PC-3 (cell line): ENCODE results near the gene ARHGAP32. TPM values are rescaled to one million over a fixed set of nuclear protein-coding genes. Genes with fewer than 3 reads are reported as not detected.

ENCODE experiments used
- ATAC-seq: fragments of 200-7000 bp; cut with Tn5 transposase; 2 replicates; pipeline ENCODE4 v1.9.1; 2020; ENCODE audit warnings: mild to moderate bottlenecking, moderate library complexity
- BruUV-seq: library from RNA; stranded (reverse); fragments of 400-500 nt; replicated peaks from 2 replicates; lab custom pipeline; 2021; lab: Mats Ljungman, UMichigan
- CTCF ChIA-PET: fragments of 300-600 bp; sonication (Branson Sonifier 250); formaldehyde crosslinking; loops from one replicate; lab custom pipeline; 2022; ENCODE audit warnings: antibody characterized with exemption; lab: Charles Lee
- POLR2A ChIA-PET: fragments of 300-600 bp; sonication (Branson Sonifier 250); formaldehyde crosslinking; loops from one replicate; lab custom pipeline; 2022; ENCODE audit warnings: antibody characterized with exemption; ENCODE audit not compliant: unreplicated experiment; lab: Charles Lee
- DNase-seq: peaks from one replicate; pipeline ENCODE4 v3.0.0-alpha.2; 2015
- H2AFZ ChIP-seq: fragments of 300-600 bp; sonication (generic); 2 replicates; pipeline ENCODE4 v1.6.0; 2016; ENCODE audit warnings: antibody characterized with exemption, low read length
- H3F3A ChIP-seq: fragments of 300-600 bp; sonication (generic); one replicate; pipeline ENCODE4 v1.6.0; 2017; ENCODE audit warnings: antibody characterized with exemption, low read length, control low read depth, mild to moderate bottlenecking; ENCODE audit not compliant: unreplicated experiment
- H3K27ac ChIP-seq: fragments of 300-600 bp; sonication (generic); 2 replicates; pipeline ENCODE4 v1.5.1; 2016; ENCODE audit warnings: mild to moderate bottlenecking, low read length
- H3K27me3 ChIP-seq: fragments of 300-600 bp; sonication (generic); 2 replicates; pipeline ENCODE4 v1.6.1; 2016; ENCODE audit warnings: low read length, mixed read lengths
- H3K36me3 ChIP-seq: fragments of 300-600 bp; sonication (generic); 2 replicates; pipeline ENCODE4 v1.6.1; 2016; ENCODE audit warnings: low read depth, mixed run types, low read length, mixed read lengths
- H3K4me1 ChIP-seq: fragments of 300-600 bp; sonication (generic); 2 replicates; pipeline ENCODE4 v1.5.1; 2016; ENCODE audit warnings: low read length; ENCODE audit not compliant: insufficient read depth
- H3K4me2 ChIP-seq: fragments of 300-600 bp; sonication (generic); 2 replicates; pipeline ENCODE4 v1.6.0; 2016; ENCODE audit warnings: low read length
- H3K4me3 ChIP-seq: fragments of 300-600 bp; sonication (generic); 2 replicates; pipeline ENCODE4 v1.5.1; 2016; ENCODE audit warnings: mild to moderate bottlenecking, low read length, mixed read lengths
- H3K79me2 ChIP-seq: fragments of 300-600 bp; sonication (generic); 2 replicates; pipeline ENCODE4 v1.6.1; 2017; ENCODE audit warnings: low read length, mixed read lengths
- H3K9ac ChIP-seq: fragments of 300-600 bp; sonication (generic); 2 replicates; pipeline ENCODE4 v1.6.0; 2016; ENCODE audit warnings: mild to moderate bottlenecking, low read length
- H3K9me2 ChIP-seq: fragments of 300-600 bp; sonication (generic); replicated peaks from 2 replicates; pipeline ENCODE4 v1.6.1; 2016; ENCODE audit warnings: mixed run types, low read length, mixed read lengths
- H3K9me3 ChIP-seq: fragments of 300-600 bp; sonication (generic); 2 replicates; pipeline ENCODE4 v1.6.1; 2016; ENCODE audit warnings: low read length, mixed read lengths
- H4K20me1 ChIP-seq: fragments of 300-600 bp; sonication (generic); 2 replicates; pipeline ENCODE4 v1.6.1; 2016; ENCODE audit warnings: low read length, mixed read lengths
- CTCF ChIP-seq: fragments of 300-600 bp; sonication (generic); conservative IDR thresholded peaks from 2 replicates; pipeline ENCODE4 v1.5.1; 2017; ENCODE audit warnings: antibody characterized with exemption, low read depth, mild to moderate bottlenecking, low read length
- EZH2 ChIP-seq: fragments of 300-600 bp; sonication (generic); IDR thresholded peaks from one replicate; pipeline ENCODE4 v1.6.1; 2017; ENCODE audit warnings: antibody characterized with exemption, mild to moderate bottlenecking, low read length; ENCODE audit not compliant: unreplicated experiment
- EZH2phosphoT487 ChIP-seq: fragments of 300-600 bp; sonication (generic); IDR thresholded peaks from 2 replicates; pipeline ENCODE4 v1.6.1; 2018; ENCODE audit warnings: mild to moderate bottlenecking, antibody characterized with exemption, low read length, borderline replicate concordance
- intact Hi-C: fragments of 100-400 bp; cut with micrococcal nuclease; formaldehyde crosslinking; loops from 2 replicates; pipeline ENCODE4 v1.9.0; 2023
- total RNA-seq: library from RNA; depleted of rRNA; stranded (reverse); fragments of >200 nt; gene quantifications from 2 replicates; pipeline ENCODE4 v1.2.3, GENCODE V29; 2014

The ARHGAP32 gene
- total RNA-seq, 1 experiment from 2014 or later = 13.7 TPM

- ChIA-PET CTCF (no interaction called here), POLR2A (no interaction called here)
- no peak overlapping the region for H3K4me2 ChIP-seq
- H3K9me2 ChIP-seq = no peaks in the 10 kb centered on the region
- H3K79me2 ChIP-seq = no peaks in the 10 kb centered on the region
- no peak overlapping the region for H2AFZ ChIP-seq
- H3K27me3 ChIP-seq = no peaks in the 10 kb centered on the region
- no peaks in the 10 kb centered on the region for H3F3A ChIP-seq
- H3K4me3 ChIP-seq = no peak overlapping the region
- no peak overlapping the region for H3K27ac ChIP-seq
- ATAC-seq (no peak; the same call in 1 of the 2 replicates), DNase-seq (no peak)
- H3K4me1 ChIP-seq = no peaks in the 10 kb centered on the region
- H3K36me3 ChIP-seq = no peaks in the 10 kb centered on the region
- no peaks in the 10 kb centered on the region for H4K20me1 ChIP-seq
- H3K9me3 ChIP-seq = no peaks in the 10 kb centered on the region
- BruUV-seq = no TSS peak
- TF ChIP-seq EZH2 (no peak), EZH2phosphoT487 (no peak)
- intact Hi-C loops = no loop called here
- H3K9ac ChIP-seq = no peak overlapping the region
Measured at GRCh38 chr11:129041611-129042018, 150.5 kb downstream of the ARHGAP32 start.

- CTCF ChIA-PET = no interaction called here
- Histone ChIP-seq H3K9me2 (no peaks in the 10 kb centered on the region), H3K9ac (no peak overlapping the region), H3K27me3 (no peaks in the 10 kb centered on the region), H3K4me1 (no peaks in the 10 kb centered on the region), H3K9me3 (no peaks in the 10 kb centered on the region), H2AFZ (no peak overlapping the region), H3K79me2 (no peaks in the 10 kb centered on the region), H4K20me1 (no peaks in the 10 kb centered on the region), H3F3A (no peaks in the 10 kb centered on the region), H3K4me3 (no peak overlapping the region), H3K4me2 (no peak overlapping the region), H3K27ac (no peak overlapping the region), H3K36me3 (no peaks in the 10 kb centered on the region)
- no TSS peak for BruUV-seq
- ATAC-seq (no peak), DNase-seq (no peak)
- intact Hi-C loops = no loop called here
- TF ChIP-seq EZH2 (no peak), CTCF (no peak), EZH2phosphoT487 (no peak)
- POLR2A ChIA-PET = no interaction called here
Measured at GRCh38 chr11:129040934-129041333, 151.2 kb downstream of the ARHGAP32 start.

GRCh38 chr11:129035244-129035643 is 156.9 kb downstream of the ARHGAP32 start:
- Histone ChIP-seq H3K9me3 (no peaks in the 10 kb centered on the region), H3K79me2 (no peaks in the 10 kb centered on the region), H3K36me3 (no peaks in the 10 kb centered on the region), H4K20me1 (no peaks in the 10 kb centered on the region), H3K4me3 (no peak overlapping the region), H3K27me3 (no peaks in the 10 kb centered on the region), H3K4me1 (no peaks in the 10 kb centered on the region), H3K9me2 (no peaks in the 10 kb centered on the region), H3F3A (no peaks in the 10 kb centered on the region), H2AFZ (no peak overlapping the region), H3K27ac (no peak overlapping the region), H3K4me2 (no peak overlapping the region), H3K9ac (no peak overlapping the region)
- DNase-seq (no peak), ATAC-seq (no peak)
- intact Hi-C loops = no loop called here
- ChIA-PET CTCF (no interaction called here), POLR2A (no interaction called here)
- BruUV-seq = no TSS peak
- TF ChIP-seq CTCF (no peak), EZH2 (no peak), EZH2phosphoT487 (no peak)
